ENCODE results near the gene SLC12A8.

Gene SLC12A8

DNA sequence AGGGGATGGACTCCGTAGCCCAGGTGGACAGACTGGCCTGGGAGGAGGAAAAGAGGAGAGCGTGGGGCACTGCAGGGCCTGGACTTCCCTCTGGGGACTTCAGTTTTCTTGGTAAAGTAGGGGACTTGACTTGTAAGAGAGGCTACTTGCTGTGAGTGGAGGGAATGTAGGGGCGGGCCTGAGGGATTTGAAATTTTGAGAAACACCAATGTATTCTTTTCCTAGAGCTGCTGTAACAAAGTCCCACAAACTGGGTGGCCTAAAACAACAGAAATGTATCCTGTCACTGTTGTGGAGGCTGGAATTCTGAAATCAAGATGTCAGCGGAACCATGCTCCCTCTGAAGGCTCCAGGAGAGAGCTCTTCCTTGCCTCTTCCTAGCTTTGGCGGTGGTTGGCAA lies 150.9 kb downstream of the SLC12A8 start:
- Histone ChIP-seq H2AFZ (ENCODE audit: low read length) (no peak overlapping the region), H3K79me2 (ENCODE audit: insufficient read depth, low read length) (no peaks in the 10 kb centered on the region), H3K9me3 (ENCODE audit: insufficient read depth, low read depth, low read length) (no peaks in the 10 kb centered on the region), H3K4me2 (ENCODE audit: low read depth, low read length, poor library complexity, severe bottlenecking) (no peak overlapping the region), H4K20me1 (ENCODE audit: insufficient read depth, low read length, poor library complexity, severe bottlenecking) (no peaks in the 10 kb centered on the region), H3F3A (ENCODE audit: low read depth) (no peaks in the 10 kb centered on the region), H3K4me3 (ENCODE audit: low read length, poor library complexity, severe bottlenecking) (no peak overlapping the region), H3K36me3 (ENCODE audit: insufficient read depth, low read length) (no peaks in the 10 kb centered on the region), H3K4me1 (ENCODE audit: insufficient read depth, low read length, poor library complexity, severe bottlenecking) (no peaks in the 10 kb centered on the region), H3K9ac (ENCODE audit: low read depth, low read length, poor library complexity, severe bottlenecking) (no peak overlapping the region), H3K9me2 (replicated peaks; ENCODE audit: low read depth, low read length) (no peaks in the 10 kb centered on the region), H3K27me3 (ENCODE audit: insufficient read depth, low read length, poor library complexity, severe bottlenecking) (peaks cover 22% of the 10 kb centered on the region)
- TF ChIP-seq, protein P1, sequence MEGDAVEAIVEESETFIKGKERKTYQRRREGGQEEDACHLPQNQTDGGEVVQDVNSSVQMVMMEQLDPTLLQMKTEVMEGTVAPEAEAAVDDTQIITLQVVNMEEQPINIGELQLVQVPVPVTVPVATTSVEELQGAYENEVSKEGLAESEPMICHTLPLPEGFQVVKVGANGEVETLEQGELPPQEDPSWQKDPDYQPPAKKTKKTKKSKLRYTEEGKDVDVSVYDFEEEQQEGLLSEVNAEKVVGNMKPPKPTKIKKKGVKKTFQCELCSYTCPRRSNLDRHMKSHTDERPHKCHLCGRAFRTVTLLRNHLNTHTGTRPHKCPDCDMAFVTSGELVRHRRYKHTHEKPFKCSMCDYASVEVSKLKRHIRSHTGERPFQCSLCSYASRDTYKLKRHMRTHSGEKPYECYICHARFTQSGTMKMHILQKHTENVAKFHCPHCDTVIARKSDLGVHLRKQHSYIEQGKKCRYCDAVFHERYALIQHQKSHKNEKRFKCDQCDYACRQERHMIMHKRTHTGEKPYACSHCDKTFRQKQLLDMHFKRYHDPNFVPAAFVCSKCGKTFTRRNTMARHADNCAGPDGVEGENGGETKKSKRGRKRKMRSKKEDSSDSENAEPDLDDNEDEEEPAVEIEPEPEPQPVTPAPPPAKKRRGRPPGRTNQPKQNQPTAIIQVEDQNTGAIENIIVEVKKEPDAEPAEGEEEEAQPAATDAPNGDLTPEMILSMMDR (conservative IDR thresholded peaks at IDR 0.05; ENCODE audit: low read length), result no peak
- no peak for TF ChIP-seq EZH2phosphoT487 (IDR thresholded peaks at IDR 0.05; ENCODE audit: borderline replicate concordance)

DNA sequence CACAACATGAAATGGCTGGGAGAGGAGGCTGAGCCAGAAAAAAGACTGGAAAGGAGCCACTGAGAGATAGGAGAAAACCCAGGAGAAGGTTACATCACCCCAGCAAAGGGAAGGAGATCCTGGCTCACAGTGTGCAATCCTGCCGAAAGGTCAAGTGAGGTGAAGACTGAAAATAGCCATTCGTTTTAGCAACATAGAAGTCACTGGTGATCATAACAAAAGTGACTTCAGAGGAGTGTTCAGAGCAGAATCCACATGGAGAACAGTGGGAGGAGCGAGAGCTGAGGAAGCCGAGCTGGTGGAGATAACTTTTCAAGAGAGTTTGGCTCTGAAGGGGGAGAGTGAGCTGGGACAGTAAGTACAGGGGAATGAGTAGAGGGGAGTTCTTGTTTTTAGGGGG lies 151.4 kb downstream of the SLC12A8 start:
- TF ChIP-seq, protein P1 (conservative IDR thresholded peaks at IDR 0.05; ENCODE audit: low read length), result no peak
- no peak for TF ChIP-seq EZH2phosphoT487 (IDR thresholded peaks at IDR 0.05; ENCODE audit: borderline replicate concordance)
- H3K9me2 ChIP-seq (replicated peaks; ENCODE audit: low read depth, low read length), result no peaks in the 10 kb centered on the region
- no peak overlapping the region for H3K9ac ChIP-seq (ENCODE audit: low read depth, low read length, poor library complexity, severe bottlenecking)
- no peaks in the 10 kb centered on the region for H3F3A ChIP-seq (ENCODE audit: low read depth)
- no peaks in the 10 kb centered on the region for H3K4me1 ChIP-seq (ENCODE audit: insufficient read depth, low read length, poor library complexity, severe bottlenecking)
- no peak overlapping the region for H3K4me3 ChIP-seq (ENCODE audit: low read length, poor library complexity, severe bottlenecking)
- H4K20me1 ChIP-seq (ENCODE audit: insufficient read depth, low read length, poor library complexity, severe bottlenecking), result no peaks in the 10 kb centered on the region
- H3K27me3 ChIP-seq (ENCODE audit: insufficient read depth, low read length, poor library complexity, severe bottlenecking), result peaks cover 22% of the 10 kb centered on the region
- H3K36me3 ChIP-seq (ENCODE audit: insufficient read depth, low read length), result no peaks in the 10 kb centered on the region
- no peaks in the 10 kb centered on the region for H3K9me3 ChIP-seq (ENCODE audit: insufficient read depth, low read depth, low read length)
- no peak overlapping the region for H2AFZ ChIP-seq (ENCODE audit: low read length)
- no peaks in the 10 kb centered on the region for H3K79me2 ChIP-seq (ENCODE audit: insufficient read depth, low read length)
- H3K4me2 ChIP-seq (ENCODE audit: low read depth, low read length, poor library complexity, severe bottlenecking), result no peak overlapping the region

DNA sequence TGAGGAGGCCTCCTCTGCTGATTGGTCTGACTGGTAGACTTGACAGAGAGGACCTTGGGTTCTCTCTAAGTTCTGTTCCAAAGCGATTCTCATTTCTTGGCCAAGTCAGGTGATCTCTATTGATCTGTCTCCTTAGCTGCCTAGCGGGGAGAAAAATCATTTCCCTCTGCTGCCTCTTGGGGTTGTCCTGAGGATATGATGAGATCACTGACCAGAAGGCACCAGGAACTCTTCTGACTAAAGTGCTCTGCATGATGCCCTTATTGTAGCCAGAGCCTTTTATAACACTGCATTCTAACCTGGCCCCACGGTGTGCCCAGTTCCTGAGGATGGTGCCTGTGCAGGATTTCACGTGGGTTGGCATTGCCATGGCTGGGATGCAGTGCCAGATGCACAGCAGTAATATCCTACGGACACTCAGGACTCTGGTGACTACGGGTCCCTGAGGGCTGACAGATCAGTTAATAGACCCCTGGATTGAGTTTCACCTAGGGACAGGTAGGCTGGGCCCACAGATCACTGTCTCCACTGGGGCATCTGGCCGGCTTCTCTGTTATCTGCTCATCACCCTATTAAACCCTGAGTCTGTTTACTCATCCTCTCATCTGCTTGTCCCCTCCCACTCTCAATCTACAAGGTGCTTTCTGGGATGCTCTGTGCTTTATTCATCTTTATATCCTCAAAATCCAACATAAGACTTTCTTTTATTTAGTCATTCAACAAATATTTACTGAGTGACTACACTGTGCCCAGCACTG lies 152.9 kb downstream of the SLC12A8 start:
- Histone ChIP-seq H2AFZ (ENCODE audit: low read length) (no peak overlapping the region), H4K20me1 (ENCODE audit: insufficient read depth, low read length, poor library complexity, severe bottlenecking) (no peaks in the 10 kb centered on the region), H3F3A (ENCODE audit: low read depth) (no peaks in the 10 kb centered on the region), H3K4me2 (ENCODE audit: low read depth, low read length, poor library complexity, severe bottlenecking) (no peak overlapping the region), H3K36me3 (ENCODE audit: insufficient read depth, low read length) (no peaks in the 10 kb centered on the region), H3K9me3 (ENCODE audit: insufficient read depth, low read depth, low read length) (no peaks in the 10 kb centered on the region), H3K27me3 (ENCODE audit: insufficient read depth, low read length, poor library complexity, severe bottlenecking) (peaks cover 22% of the 10 kb centered on the region), H3K4me3 (ENCODE audit: low read length, poor library complexity, severe bottlenecking) (no peak overlapping the region), H3K9me2 (replicated peaks; ENCODE audit: low read depth, low read length) (no peaks in the 10 kb centered on the region), H3K4me1 (ENCODE audit: insufficient read depth, low read length, poor library complexity, severe bottlenecking) (no peaks in the 10 kb centered on the region), H3K9ac (ENCODE audit: low read depth, low read length, poor library complexity, severe bottlenecking) (no peak overlapping the region), H3K79me2 (ENCODE audit: insufficient read depth, low read length) (peaks cover 7% of the 10 kb centered on the region; the same call in 1 of the 2 replicates)
- TF ChIP-seq EZH2phosphoT487 (IDR thresholded peaks at IDR 0.05; ENCODE audit: borderline replicate concordance), result no peak
- TF ChIP-seq, protein P1 (conservative IDR thresholded peaks at IDR 0.05; ENCODE audit: low read length), result peak; percentile 20

Data from Loucy (cell line).